HG03460 (cell line): Measurements from ENCODE around the gene ATP6V0E2.
"Not testable (repeated sequence)": the region's sequence is repeated elsewhere in the genome, so short reads cannot be mapped to it uniquely, and the experiment has no call there.

Experiments used
- ATAC-seq: cut with Tn5 transposase; IDR thresholded peaks from one replicate; pipeline ENCODE4 v1.9.1; 2021; ENCODE audit not compliant: unreplicated experiment

ATP6V0E2 gene

DNA sequence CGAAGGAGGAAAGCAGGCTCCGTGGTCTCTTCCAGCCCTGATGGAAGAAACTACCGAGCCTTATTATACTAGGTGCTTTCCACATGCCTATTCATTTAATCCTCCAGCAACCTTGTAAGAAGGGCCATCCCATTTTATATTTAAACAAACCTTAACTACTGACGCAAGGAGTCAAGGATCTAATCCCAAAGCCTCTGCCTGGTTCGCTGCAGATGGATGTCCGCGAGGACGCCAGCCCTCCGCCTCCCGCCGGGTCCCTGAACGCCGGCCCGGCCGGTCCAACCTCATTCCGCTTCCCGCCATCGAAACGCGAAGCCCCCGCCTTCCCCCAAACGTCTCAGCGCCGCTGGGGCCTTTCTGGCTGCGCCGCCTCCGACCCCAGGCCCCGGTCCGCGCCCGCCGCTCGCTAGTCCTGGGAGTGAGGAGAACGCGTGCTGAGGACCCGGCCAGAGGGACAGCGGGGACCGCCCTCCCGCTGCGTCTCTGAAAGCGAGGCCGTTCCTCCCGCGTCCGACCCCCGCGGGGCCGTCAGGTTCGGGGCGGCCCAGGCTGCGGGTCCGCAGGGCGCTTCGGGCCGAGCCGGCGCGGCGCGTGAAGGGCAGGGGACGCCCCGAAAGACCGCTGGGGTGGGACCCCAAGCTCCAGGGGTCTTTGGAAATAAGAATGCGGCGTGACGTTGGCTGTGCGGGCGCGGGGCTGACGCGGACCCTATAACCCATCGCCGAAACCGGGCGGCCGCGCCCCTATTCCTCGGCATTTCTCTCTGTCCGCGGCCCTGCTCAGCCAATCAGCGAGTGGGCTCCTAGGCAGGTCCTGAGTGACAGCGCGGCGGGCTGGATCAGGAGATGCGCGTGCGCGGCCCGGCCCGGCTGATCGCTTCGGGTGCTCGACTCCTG is at the start of gene ATP6V0E2:
TSS of gene ATP6V0E2 (plus strand) at position 896 of the 896 bp plus-strand sequence. CDS start 97 bp downstream, outside the sequence.
- peak; percentile 84 for ATAC-seq

- ATAC-seq, result no peak
These were observed 49.4 kb upstream of the ATP6V0E2 start for GRCh38 chr7:149824301-149824741.

DNA sequence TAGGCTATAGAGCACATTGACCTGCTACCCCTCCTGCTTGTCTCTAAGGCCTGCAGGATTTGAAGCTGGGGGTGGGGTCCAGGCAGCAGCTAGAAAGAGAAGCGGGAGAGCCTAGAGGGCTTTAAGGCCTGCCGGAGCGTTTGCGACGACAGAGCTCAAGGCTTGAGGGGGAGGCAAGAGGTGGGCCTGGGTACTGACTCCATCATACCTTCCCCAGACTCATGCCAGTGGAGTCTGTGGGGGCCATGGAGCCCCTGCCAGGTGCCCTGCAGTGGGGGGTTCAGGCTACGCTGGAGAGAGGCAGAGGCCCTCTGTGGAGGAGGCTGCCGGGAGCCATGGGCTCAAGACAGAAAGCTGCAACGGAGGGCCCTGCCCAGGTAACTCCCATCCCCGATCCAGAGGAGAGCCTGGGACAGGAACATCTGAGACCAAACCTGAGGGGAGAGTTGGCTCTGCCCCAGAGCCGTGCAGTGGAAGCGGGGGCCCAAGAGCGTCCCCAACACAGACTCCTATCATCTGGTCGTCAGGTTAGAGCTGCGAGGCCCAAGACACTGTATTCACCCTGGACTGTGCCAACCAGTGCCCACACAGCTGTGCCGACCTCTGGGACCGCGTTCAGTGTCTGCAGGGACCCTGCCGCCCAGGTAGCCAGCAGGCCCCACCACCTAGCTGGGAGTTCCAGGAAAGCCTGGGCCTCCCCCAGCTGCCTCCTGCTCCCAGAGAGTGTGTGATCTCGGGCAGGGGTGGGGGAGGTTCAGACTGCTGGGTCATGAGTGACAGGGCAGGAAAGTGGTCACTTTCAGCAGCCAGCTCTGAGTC is 48.8 kb upstream of the ATP6V0E2 start:
- ATAC-seq, result no peak

- ATAC-seq, result no peak
These were observed 48.0 kb upstream of the ATP6V0E2 start for GRCh38 chr7:149825567-149826343.

- ATAC-seq, result no peak
These were observed 47.3 kb upstream of the ATP6V0E2 start for GRCh38 chr7:149826344-149827088.

- ATAC-seq, result no peak
These were observed 46.4 kb upstream of the ATP6V0E2 start for GRCh38 chr7:149827089-149827981.

DNA sequence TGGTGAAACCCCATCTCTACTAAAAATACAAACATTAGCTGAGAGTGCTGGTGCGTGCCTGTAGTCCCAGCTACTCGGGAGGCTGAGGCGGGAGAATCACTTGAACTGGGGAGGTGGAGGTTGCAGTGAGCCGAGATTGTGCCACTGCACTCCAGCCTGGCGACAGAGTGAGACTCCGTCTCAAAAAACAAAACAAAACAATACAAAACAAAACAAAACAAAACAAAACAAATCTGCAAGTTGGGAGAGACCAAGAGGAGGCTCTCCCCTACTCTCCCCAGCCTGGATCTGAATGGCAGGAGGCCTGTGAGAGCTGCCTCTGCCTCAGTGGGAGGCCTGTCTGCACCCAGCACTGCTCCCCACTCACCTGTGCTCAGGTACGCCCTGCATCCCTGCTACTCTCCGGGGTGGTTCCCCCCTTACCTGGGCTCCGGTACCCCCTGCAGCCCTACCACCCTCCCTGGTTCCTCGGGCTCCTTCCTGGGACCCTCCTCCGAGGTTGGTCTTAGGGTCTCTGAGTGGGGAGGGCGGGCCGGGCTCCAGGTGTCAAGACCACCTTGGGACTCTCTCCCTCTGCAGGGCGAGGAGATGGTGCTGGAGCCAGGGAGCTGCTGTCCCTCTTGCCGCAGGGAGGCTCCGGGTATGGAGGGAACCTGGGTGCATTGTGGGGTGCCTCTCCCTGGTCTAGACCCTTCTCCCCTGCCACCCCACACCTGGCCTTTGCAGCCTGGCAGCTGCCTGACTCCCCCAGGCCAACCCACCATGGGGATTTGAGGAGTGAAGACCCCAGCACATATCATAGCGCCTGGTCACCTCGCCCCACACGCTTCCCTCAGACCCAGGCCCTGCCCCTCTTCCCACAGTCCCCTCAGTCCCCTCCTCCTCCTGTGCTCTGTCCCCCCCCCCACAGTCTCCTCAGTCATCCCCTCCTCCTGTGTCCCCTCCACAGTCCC is 45.1 kb upstream of the ATP6V0E2 start:
- no peak for ATAC-seq

- ATAC-seq, result not testable (repeated sequence)
These were observed 43.2 kb upstream of the ATP6V0E2 start for GRCh38 chr7:149830527-149830926.

DNA sequence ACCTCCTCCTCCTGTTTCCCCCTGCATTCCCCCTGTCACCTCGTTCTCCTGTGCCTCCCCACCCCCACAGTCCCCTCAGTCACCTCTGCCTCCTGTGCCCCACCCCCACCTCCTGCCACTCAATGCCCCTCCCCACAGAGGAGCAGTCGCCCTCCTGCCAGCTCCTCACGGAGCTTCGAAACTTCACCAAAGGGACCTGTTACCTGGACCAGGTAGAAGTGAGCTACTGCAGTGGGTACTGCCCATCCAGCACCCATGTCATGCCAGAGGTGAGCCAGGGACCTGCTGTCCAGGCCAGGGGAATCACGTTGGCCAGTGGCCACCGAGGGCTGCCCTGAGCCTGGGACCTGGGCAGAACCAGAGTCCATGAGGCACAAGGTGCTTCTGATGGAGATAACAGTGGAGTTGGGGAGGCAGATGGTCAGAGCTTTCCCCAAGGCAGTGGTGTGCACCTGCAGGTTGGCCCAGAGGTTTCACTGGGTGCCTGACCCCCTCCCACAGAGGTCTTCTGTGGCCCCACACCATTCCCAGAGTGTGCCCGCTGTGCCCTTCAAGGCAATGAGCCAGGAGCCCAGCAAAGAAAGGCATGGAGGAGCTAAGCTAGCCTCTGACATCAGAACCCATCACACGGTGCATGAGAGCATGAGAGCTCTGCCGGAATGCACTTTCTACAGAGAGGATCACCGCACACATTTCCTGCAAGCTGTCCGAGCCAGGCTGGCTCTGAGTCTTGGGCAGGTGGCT is 42.6 kb upstream of the ATP6V0E2 start:
- no peak for ATAC-seq

DNA sequence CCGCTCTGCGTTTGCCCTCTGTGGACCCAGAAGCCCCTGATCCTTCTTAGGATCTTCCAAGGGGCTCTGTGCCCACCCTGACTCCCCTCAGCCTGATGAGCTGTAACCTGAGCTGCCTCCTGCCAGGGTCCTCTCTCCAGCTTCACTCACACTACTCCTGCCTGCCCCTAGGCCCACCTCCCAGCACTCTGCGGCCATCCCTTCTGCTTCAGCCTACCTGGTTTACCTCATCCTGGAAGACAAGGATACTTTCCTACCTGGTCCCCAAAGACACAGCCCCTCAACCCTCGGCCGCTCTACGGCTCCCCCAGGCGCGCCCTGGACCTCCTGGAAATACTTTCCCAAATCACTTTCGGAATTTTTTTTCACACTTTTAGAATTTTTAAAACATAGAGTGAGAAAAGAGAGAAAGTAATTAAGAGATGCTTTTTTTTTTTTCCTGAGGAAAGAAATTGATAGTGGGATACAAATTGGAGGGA is 42.0 kb upstream of the ATP6V0E2 start:
- ATAC-seq, result no peak

- no peak for ATAC-seq
These were observed 41.3 kb upstream of the ATP6V0E2 start for GRCh38 chr7:149832332-149833041.

- ATAC-seq, result no peak
These were observed 40.2 kb upstream of the ATP6V0E2 start for GRCh38 chr7:149833495-149834130.

- ATAC-seq, result no peak
These were observed 39.2 kb upstream of the ATP6V0E2 start for GRCh38 chr7:149834601-149835000.

- no peak for ATAC-seq
These were observed 37.3 kb upstream of the ATP6V0E2 start for GRCh38 chr7:149836434-149836833.

DNA sequence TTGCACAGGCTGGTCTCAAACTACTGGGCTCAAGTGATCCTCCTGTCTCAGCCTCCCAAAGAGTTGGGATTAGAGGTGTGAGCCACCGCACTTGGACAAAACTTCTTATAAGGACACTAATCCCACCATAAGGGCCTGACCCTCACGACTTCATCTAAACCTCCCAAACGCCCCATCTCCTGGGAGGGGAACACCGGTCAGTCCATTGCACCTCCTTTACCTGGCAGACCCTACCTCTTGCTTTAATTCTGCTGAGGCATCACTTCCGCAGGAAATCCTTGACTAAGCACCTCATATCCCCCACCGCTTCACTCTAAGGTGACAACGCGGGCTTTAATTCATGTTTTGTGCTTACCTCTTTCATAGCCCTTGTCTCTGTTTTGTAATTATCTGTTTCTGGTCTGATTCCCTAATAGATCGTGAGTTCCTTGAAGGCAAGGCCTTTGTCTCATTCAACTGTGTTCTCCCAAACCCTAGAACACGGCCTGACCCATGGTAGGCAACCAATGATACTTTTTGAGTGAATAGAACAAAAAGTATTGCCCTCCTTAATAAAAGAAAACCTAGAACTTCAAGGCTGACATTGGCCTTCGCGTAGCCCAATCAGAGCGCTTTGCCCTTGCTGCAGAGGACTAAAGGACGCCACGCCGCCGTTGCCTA is 36.1 kb upstream of the ATP6V0E2 start:
- no peak for ATAC-seq
